Daoy (cell line): ENCODE measurements around the gene CCDC127. TPM values are rescaled to one million over a fixed set of nuclear protein-coding genes. Genes with fewer than 3 reads are reported as not detected.
"Not testable (repeated sequence)": the region's sequence is repeated elsewhere in the genome, so short reads cannot be mapped to it uniquely, and the experiment has no call there.

Source experiments
- DNase-seq: peaks from one replicate; pipeline ENCODE4 v3.0.0-alpha.2; 2015; ENCODE audit warnings: low read depth
- total RNA-seq: library from RNA; depleted of rRNA; stranded (reverse); fragments of >200 nt; shearing (Covaris generic); gene quantifications from 2 replicates; pipeline ENCODE4 v1.2.3, GENCODE V29; 2014

Gene CCDC127
- total RNA-seq, 1 experiment from 2014 or later: 4.1 TPM

GRCh38 chr5:173392-174290 is 44.3 kb downstream of the CCDC127 start:
- DNase-seq: no peak

GRCh38 chr5:172841-173251 is 45.1 kb downstream of the CCDC127 start:
- no peak for DNase-seq

GRCh38 chr5:172421-172820 is 45.5 kb downstream of the CCDC127 start:
- no peak for DNase-seq

- no peak for DNase-seq
Measured at GRCh38 chr5:171801-172331, 46.1 kb downstream of the CCDC127 start.

- DNase-seq: no peak
Measured at GRCh38 chr5:170971-171800, 46.8 kb downstream of the CCDC127 start.

DNA sequence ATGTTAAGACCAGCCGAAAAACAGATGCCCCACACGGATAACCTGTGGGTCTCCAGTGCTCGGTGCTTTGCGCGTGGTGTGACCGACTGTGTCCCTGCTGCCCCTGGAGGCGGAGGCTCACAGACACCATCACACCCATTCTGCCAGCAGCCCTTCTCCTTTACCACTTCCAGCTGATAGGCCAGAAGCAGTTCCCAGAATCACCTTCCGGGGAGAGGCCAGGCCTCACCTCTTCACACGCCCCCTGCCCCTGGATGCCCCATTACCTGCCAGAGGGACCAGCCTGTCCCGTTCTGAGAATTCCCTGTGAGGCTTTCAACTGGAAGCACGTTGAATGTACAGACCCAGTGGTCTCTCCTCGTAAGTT is 48.2 kb downstream of the CCDC127 start:
- no peak for DNase-seq

GRCh38 chr5:169071-169727 is 48.8 kb downstream of the CCDC127 start:
- peak; percentile 89 for DNase-seq

GRCh38 chr5:167982-168660 is 49.8 kb downstream of the CCDC127 start:
- DNase-seq: peak; percentile 93

DNA sequence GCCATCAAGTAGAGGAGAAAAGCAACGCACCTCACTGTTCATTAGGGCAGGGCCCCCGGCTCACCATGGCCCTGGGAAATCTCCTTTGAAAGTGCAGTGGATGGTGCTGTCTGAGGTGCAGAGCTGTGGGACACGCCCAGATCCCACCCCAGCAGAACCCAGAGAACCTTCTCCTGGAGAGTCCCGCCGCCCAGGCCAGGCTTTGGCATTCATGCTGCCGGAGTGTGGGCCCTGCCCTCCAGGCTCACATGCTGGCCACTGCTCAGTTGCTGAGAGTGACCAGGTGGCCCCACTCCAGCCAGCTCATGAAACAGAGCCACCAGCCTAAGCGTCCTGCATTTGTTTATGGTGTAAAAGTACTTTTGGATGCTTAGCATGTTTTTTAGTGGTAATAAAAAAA is 50.4 kb downstream of the CCDC127 start:
- no peak for DNase-seq

GRCh38 chr5:166441-167372 is 51.2 kb downstream of the CCDC127 start:
- no peak for DNase-seq

GRCh38 chr5:164783-165182 is 53.2 kb downstream of the CCDC127 start:
- not testable (repeated sequence) for DNase-seq

DNA sequence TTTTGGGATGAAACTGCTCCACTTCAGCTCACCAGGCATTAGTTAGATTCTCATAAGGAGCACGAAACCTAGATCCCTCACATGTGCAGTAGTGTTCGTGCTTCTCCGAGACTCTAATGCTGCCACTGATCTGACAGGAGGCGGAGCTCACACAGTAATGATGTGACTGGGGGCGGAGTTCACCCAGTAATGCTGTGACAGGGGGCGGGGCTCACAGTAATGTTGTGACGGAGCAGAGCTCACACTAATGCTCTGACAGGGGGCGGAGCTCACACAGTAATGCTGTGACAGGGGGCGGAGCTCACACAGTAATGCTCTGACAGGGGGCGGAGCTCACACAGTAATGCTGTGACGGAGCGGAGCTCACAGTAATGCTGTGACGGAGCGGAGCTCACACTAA is 53.7 kb downstream of the CCDC127 start:
- DNase-seq: no peak

- no peak for DNase-seq
Measured at GRCh38 chr5:163841-164240, 54.1 kb downstream of the CCDC127 start.

DNA sequence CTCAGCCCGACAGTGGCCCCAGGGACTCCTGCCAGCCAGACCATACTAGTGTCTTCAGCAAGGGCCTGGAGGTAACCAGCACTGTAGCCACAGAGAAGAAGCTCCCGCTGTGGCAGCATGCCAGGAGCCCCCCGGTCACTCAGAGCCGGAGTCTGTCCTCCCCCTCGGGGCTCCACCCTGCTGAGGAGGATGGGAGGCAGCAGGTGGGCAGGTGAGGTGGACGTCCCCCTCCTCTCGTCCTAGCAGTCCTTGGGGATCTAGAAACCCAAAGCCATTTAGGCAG is 54.7 kb downstream of the CCDC127 start:
- DNase-seq: no peak

- no peak for DNase-seq
Measured at GRCh38 chr5:162565-163337, 55.2 kb downstream of the CCDC127 start.

DNA sequence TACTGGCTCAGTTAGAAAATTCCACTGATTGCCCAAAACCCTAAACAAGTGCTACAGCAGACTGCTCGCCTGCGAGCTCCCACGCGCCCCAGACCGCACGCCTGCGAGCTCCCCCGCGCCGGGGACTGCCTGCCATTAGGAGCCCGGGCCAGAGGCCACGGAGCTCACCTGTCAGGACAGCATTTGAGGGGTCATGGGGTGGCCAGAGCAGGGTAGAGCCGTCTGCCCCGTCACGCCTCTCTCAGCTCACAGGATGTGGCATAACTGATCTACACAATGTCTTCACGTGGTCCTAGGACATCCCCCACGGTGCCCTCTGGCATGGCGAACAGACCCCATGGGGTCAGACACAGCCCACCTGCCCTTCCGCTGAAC is 55.8 kb downstream of the CCDC127 start:
- DNase-seq: no peak

GRCh38 chr5:161803-162110 is 56.2 kb downstream of the CCDC127 start:
- DNase-seq: no peak

- no peak for DNase-seq
Measured at GRCh38 chr5:160921-161802, 56.8 kb downstream of the CCDC127 start.

GRCh38 chr5:160173-160510 is 57.8 kb downstream of the CCDC127 start:
- peak; percentile 82 for DNase-seq
